GM21529 (cell line): ENCODE data around the gene CORO6.
A peak's percentile ranks its signal among the peaks of the same experiment; 100 is the strongest.

Experiments used
- ATAC-seq: cut with Tn5 transposase; IDR thresholded peaks from one replicate; pipeline ENCODE4 v1.9.1; 2021; ENCODE audit not compliant: unreplicated experiment

CORO6 gene

DNA sequence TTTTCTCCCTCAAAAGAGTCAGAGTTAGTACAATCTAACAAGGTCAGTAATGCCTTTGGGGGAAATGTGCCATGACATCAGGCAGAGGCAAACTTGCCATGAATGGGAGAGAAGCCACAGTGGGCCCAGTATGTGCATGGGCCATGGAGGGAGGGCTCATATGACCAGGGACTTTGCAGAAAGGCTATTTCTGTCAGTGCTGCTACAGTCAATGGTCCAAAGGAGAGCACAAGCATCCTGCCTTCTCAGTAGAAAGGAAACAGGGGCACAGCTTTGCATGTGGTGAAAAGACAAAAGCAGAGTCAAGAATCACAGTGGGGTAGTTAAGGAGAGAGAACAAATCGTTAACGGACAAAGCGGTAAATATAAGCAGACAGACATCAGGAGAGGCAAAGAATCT, 11.2 kb upstream of the CORO6 start:
- no peak for ATAC-seq

DNA sequence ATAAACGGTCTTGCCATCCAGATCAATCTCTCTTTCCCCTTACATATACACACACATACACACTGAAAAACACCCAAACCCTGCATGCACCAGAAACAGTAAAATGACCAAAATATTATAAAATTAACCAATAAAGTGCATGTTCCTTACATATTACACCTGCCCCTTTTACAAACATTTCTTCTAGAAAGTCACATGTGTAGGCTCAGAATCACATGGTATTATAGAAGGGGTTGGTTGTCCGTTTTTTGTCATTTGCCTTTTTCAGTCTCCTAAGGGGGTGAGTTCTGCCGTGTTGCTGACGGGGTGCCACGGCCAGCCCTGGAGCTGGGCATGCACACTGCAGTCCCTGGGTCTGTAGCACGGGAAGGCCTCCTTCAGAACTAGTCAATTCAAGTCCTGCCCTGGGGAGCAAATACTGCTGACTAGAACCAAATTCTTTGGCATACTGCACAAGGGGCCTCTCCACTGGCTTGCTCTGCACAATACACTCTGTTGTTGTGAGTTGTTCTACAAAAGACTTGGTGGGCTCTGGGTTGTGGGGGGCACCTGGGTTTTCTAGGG, 8.0 kb upstream of the CORO6 start:
- ATAC-seq: no peak

DNA sequence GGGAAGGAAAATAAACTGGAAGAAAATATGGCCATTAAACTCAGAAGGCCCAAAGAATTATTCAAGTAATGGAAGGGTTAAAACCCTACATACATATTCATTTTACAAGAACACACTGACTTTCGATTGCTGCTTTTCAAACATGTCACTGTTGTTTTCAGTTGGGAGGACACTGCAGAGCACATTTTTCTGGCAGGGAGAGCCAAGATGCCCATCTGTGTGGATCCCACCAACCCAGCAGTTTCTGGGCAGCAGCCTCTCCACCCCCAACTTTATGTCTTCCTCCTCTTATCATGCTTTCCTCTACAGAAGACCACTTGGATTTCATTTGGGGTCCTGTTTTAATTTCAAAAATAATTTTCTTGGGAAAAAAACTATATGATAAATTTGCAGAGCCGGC, 7.1 kb upstream of the CORO6 start:
- ATAC-seq: no peak

DNA sequence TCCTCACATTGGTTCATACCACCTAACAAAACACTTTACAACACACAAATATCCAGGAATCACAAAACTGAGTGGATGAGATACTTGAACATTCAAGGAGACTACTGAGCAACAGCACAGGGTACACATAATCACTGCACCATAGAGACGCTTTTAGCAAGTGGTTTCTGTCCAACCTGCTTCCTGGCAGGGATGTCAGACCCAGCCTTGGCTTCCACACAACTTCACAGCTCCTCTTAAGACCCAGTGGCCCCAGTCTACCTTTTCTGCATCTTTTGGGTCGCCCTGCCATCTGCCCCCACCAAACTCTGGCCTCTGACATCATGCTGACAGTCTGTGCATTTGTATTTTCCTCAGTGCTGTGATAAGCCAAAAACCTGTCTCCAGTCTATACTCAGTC, 5.9 kb upstream of the CORO6 start:
- ATAC-seq: no peak

DNA sequence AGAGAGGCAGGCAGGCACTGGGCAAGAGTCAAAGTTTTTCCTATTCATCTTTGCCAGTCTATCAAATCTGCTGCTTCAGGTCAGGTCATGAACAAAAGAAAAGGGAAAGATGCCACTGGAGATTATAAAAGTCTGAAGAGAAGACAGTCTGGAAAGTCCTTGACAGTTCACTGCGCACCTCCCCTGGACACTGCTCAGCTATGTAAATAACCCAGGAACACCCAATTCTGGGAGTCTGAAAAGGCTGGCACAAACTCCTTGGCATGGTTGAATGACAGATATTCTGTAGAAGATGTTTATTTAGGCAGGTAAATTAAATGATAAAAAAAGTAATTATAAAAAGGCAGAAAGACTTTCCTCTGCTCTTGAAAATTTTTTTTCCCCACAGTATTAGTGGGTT, 5.2 kb upstream of the CORO6 start:
- no peak for ATAC-seq

DNA sequence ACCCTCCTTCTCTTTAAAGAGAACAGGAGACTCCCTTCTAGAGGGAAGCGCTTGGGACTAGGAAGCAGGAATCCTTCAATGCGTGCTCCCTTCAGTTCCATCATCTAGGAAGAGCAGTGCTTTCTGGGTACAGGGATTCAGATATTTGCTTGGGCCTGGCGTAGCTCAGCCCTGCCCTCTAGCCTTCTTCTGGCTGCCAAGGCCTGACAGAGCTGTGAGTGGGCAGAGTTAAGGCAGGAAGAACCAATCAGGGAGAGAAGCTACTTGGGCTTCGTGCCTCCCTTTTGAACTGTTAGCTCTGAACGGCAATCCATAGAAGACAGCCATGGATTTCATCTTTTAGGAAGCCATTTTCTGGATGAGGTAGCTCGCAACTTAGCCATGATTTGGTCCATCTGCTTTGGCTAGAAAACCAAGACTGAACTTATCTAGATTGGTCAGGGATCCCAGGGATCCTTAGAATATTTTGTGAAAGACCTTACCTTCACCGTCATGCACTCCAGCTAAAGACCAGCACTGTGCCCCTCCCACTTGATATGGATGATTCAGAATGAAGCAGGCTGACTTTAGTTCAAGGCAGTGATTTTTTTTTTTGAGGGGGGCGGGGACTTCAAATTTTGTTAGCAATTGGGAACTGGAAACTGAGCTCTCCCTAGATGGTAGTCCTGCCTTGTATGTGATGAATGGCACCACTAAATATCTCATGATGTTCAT, 2.5 kb upstream of the CORO6 start:
- no peak for ATAC-seq

DNA sequence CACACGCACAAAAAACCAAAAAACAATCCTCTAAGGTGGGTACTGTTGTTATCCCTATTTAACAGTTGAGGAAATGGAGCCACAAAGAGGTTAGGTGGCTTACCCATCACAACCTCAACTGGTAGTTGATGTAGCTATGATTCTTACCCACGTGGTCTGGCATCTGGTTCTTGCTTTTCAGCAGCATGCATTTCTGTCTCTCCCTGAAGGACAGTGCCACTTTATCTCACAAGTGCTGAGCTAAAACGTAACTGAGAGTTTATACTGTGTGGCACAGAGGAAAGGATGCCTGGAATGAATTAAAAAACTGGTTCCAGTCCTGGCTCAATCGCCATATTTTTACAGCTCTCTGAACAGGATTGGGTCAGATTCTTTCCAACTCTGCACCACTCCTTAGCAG, 1.9 kb upstream of the CORO6 start:
- no peak for ATAC-seq

DNA sequence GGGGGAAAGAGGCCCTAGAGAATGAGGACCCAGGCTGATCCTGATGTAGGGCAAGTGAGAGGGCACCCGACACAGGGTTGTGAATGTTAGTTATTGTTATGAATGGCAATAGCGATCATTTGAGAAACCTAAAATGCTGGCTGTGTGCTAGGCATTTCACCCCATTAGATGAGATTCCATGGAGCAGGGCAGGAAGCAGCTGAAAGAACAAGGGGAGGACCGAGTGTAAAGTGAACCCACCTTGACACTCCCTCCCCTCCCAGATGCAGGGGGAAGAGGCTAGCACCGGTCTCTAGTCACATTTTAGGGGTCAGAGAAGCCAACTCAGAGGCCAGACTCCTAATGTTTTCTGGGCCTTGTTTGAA, 553 bp upstream of the CORO6 start:
- ATAC-seq: no peak

DNA sequence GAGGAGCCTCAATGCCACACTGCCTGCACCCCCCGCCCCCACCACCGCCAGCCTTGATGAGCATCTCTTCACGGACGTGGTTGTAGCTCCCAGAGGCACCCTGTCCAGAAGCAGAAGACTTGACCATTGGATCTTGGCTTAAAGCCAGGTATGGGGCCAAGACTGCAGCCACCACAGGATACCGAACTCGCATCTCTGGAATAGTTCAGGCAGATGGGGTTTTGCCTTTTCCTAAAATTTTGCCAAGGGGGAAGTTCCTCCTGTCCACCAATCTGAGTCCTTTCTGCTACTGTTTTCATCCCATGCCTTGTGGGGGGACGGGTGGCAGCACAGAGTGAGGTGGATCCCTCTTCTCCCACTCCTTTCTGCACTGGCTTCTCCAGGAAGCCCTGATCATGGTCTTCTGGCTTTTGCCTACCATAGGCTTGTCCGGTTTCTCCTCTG, 939 bp downstream of the CORO6 start:
- ATAC-seq: no peak

DNA sequence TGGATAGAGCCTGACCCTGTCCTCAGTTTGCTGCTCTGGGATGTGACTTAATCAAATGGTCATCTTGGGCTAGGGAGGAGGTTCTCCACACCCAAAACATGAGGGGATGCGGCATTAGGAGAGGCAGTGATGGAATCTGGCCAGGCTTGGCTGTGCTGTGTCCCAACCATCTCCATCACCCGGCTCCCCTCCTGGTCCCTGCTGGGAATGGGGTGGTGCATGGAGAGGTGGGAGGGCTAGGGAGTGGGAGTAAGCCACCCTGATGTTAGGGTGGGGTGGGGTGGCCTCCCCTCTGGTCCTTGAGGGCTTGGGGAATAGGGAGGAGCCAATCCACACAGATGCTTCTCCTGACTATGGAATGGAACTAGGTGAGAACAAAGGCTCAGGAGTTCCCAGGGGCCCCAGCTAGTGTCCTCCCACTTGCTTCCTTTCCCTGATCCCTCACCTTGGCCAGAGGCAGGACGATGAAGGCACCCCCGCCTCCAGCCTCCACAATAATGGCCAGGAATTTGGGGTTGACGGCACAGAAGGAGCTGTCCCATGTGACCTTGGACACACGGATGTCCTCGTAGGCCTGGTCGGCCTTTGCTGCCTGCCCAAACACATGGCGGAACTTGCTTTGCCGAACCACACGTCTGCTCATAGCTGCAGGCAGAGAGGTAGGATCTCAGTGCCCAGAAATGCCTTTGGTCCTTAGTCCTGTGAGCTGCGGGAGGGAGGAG, 1.8 kb downstream of the CORO6 start:
- ATAC-seq: no peak

DNA sequence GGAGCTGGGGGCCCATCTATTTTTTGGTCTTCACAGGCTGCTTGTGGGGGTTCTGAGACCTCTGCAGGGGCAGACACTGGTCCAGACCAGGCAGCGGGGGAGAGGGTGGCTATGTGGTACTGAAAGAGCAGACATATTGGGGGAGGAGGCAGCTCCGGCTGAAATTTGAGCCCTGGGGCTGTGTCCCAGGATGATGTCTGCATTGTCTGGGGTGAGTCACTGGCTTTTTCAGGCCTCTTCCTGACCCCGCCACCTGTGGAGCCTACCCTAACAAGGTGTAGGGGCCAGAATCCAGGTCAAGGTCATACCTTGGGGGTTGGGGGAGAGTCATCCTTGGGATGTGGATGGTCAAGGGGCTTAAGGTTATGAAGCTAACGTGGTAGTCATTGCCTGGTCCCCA, 2.4 kb downstream of the CORO6 start:
- no peak for ATAC-seq

DNA sequence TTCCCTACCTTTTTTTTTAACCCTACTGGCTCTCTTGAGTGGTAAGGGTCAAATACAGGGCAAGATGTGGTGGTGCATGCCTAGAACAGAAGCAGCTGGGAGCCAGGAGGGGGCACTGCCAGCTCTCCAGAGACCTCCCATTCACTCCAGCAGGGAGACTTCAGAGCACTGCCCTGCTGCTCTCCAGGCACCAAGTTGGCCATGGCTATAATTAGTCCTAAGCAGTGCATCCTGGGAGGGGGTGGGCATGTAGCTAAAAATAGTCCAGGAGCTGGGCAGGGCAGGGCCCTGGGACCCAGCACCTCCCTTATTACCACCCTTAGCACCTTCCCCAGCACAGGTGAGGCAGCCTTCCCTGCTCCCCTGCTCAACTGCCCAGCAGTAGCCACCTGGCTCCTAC, 3.5 kb downstream of the CORO6 start:
- ATAC-seq: no peak

DNA sequence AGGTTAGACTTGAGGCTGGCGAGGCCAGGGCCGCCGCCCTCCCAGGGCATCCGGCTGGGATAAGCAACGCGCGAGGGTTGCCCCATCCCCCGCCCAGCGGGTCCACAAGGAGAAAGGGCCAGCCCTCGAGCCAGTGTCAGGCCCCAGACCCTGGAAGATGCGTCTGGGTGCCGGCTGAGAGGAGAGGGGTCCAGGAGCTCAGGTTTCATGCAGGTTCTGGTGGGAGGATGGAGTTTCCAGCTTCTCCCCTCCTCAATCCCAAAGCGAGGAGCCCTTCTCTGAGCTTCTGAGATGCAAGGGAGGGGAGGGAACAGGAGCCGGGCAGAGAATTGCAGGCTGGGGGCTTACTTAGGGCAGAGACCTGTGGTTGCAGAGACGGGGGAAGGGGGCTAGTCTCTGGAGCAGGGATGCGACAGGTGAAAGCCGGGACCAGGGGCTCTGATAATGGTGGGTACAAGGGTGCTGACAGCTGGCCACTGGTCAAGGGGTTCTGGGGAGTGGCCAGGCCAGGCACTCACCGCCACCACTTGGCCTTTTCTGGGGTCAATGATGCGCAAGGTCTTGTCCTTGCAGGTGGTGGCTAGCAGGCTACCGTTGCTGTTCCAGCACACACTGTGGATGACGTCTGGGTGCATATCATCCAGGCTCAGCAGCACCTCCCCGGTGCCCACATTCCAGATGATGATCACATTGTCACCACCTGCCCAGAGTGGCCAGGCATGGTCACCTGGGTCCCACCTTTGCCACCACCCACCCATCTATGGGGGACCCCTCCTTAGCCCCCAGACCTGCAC, 4.2 kb downstream of the CORO6 start:
- no peak for ATAC-seq

DNA sequence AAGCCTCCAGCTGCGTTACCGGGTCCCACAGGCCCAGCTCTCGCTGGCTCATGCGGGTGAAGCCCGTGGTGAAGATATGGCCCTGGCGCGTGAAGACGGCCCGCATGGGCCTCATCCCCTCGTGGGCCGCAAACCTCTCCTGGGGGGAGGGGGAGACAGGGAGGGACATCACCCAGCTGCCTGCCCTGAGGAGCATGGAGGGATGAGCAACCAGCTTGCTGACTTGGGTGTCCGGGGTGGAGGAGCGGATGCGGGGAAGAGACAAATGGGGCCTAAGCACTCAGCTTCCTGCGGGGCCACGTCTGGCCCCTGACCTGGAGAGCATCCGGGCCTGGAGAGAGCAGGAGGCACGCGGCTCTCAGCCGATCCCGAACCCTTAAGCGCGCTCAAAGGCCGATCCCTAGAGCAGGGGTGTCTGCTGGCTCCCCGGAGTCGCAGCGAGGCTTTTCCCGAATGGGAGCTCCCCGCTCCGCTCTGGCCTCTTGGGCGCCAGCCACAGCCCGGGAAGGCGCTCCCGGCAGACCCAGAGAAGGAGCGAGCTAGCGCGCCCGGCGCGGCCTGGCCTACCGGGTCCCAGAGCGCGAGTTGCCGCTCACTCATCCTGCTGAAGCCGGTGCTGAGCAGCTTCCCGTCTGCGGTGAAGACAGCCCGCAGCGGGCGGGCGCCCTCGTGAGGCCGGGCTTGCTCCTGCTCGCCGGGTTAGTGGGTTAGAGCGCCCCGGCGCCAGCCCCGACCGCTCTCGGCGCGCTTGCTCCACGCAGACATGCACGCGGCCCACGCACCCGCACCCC, 5.0 kb downstream of the CORO6 start:
- peak; percentile 35 for ATAC-seq

DNA sequence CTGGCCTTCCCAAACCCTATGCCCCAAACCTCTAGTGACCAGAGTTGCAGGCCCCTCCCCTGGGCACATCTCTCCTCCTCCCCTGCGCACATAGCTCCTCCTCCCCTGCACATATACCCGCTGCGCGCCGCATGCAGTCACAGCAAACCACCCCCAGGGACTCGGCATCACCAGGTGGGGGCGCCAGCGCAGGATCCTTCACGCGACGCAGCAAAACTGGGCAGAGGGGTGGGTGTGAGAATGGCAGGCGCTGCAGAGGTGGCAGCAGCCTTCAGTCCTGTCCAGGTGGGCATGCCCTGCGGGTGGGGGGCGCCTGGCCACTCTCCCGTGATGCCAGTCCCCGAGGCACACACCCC, 5.6 kb downstream of the CORO6 start:
- peak; percentile 51 for ATAC-seq

DNA sequence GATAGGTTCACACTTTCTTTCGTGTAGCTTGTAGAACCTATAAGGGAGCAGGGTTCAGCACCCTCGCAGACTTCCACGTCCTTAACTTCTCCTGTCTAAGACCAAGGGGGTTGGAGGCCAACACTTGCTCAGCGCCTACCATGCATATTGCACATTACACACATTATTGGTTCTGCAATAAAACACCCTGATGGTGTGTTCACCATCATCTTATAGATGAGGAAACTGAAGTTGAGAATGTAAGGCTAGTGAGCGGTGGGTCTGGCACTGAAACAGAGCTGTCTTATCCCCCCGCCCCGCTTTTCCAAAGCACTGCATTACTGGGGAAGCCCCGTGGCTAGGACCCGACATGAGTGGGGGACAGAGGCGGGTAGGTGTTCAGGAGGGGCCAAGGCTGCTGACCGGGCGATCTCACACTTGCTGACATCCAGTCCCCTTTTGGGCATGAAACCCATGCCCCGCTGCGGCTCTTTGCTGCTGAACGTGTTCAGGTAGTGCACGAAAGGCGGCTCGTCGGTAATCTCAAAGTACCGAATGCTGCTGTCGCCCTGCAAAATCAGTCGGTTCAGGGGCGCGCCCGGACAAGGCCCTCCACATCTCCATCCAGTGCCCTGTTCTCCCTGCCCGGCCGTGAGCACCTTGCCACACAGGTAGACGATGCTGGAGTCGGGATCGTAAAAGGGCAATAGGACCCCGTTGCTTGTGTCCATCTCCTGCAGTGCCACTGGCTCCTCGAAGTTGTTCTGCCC, 6.2 kb downstream of the CORO6 start:
- no peak for ATAC-seq

DNA sequence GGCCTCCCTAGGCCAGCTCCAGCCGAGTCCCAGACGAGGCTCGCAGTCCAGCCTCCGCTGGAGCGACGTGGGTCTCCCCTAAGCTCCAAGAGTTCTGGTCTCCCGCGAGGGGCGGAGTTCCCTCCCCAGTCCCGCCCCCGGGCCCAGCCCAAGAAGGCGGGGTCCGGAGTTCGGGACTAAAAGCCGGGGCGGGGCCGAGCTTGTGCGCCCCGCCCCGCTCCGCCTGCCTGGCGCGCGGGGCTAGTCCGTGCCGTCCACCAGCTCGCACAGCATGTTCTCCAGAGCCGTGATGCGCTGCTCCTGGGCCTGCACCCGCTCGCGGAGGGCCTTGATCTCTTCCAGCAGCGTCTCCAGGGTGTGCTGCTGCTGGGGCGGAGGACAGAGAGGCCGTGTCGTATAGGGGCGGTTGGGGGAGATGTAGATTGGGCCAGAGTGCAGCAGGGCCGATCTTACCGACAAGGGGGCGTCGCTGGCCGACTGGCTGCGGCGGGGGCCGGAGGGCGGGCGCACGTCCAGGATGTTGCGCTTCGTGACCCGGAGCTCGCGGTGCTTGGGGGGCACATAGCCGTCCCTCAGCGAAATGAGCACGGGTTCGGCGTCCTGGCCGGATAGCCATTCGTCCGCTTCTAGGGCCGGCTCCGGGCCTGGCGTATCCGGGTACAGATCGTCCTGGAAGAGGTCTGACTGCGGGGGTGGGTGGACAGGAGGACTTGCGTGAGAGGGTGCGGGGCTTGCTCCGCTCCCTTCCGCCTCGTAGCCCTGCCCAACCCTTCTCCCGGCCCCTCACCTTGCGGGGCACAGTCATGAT, 7.0 kb downstream of the CORO6 start:
- ATAC-seq: peak; percentile 61

DNA sequence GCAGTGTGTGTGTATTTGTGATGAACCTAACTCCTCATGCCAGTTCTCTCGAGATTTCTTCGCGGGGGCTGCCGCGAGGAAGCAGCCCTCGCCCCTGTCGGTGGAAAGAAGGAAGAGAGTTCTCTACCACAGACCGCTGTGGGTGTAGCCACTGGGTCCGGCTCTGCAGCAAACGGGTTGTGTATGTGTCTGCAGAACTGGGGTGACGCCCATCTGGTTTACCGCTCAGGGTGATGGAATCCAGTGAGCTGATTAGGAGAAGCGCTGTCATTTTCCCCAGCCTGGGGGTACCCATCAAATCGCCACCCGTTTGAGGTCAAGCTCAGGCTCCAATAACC, 7.7 kb downstream of the CORO6 start:
- no peak for ATAC-seq

DNA sequence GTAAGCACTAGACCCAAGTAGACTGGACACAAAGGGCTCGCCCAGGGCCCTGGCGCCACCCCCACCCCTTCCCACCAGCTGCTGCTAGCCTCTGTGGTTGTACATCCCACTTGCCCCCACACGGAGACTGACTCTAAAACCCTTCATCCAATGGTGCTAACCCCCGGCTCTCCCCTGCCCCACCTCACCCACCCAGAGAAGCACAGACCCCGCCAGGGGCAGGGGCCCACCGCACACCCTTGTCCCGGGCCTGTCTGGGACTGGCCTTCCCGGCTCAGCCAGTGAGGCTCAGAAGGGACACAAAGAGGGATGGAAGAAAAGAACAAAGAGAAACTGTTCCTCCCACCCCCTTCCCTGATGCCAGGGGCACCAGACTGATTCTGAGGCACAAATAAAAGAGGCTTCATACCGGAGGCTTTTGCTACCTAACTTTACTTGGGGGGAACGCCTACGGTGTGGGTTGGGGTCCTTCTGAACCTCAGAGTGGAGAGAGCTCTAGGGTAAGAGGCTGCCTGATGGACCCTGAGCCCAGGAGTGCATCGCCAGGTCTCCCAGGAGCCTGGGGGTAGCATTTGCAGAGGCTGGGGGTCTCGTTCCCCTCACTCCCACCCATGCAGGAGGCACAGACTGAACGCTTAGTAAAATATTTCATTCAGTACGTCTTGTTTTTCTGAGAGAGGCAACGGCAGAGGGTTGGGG, 8.2 kb downstream of the CORO6 start:
- no peak for ATAC-seq
